Fibroblast of the aortic adventitia (primary cell): ENCODE data around the gene SMPD2. TPM values are rescaled to one million over a fixed set of nuclear protein-coding genes. Genes with fewer than 3 reads are reported as not detected.

Experiments
- DNase-seq: peaks from one replicate; pipeline ENCODE4 v3.0.0-alpha.2; 2010; ENCODE audit warnings: low read depth
- H3K4me3 ChIP-seq: 2 replicates; pipeline ENCODE4 v1.5.1; 2011; ENCODE audit warnings: low read depth, mild to moderate bottlenecking, control low read depth, low read length, moderate library complexity
- CTCF ChIP-seq: IDR thresholded peaks from 2 replicates; pipeline ENCODE4 v1.5.1; 2011; ENCODE audit warnings: mild to moderate bottlenecking, low read length, control low read depth, inconsistent platforms; ENCODE audit not compliant: insufficient read depth
- total RNA-seq: library from RNA; depleted of rRNA; stranded (reverse); fragments of >200 nt; gene quantifications from 2 replicates; pipeline ENCODE4 v1.2.3, GENCODE V29; 2012; ENCODE audit warnings: low replicate concordance

Gene SMPD2
- total RNA-seq, 1 donor, result 14.6 TPM

- H3K4me3 ChIP-seq, result no peak overlapping the region
- no peak for DNase-seq
- TF ChIP-seq CTCF, result no peak
These were observed 5.5 kb downstream of the SMPD2 start for GRCh38 chr6:109446072-109446471.

- H3K4me3 ChIP-seq, result no peak overlapping the region
- DNase-seq, result no peak
- TF ChIP-seq CTCF, result no peak
These were observed 6.0 kb downstream of the SMPD2 start for GRCh38 chr6:109446541-109446940.

- H3K4me3 ChIP-seq, result no peak overlapping the region
- no peak for DNase-seq
- TF ChIP-seq CTCF, result no peak
These were observed 6.6 kb downstream of the SMPD2 start for GRCh38 chr6:109447087-109447486.

- H3K4me3 ChIP-seq, result no peak overlapping the region
- TF ChIP-seq CTCF, result no peak
- DNase-seq, result no peak
These were observed 7.5 kb downstream of the SMPD2 start for GRCh38 chr6:109447878-109448555.

- DNase-seq, result no peak
- H3K4me3 ChIP-seq, result no peak overlapping the region
- TF ChIP-seq CTCF, result no peak
These were observed 8.1 kb downstream of the SMPD2 start for GRCh38 chr6:109448615-109449014.

- H3K4me3 ChIP-seq, result no peak overlapping the region
- no peak for DNase-seq
- no peak for TF ChIP-seq CTCF
These were observed 8.7 kb downstream of the SMPD2 start for GRCh38 chr6:109449064-109449794.
